Measurements from ENCODE around the gene MYL3.

DNA sequence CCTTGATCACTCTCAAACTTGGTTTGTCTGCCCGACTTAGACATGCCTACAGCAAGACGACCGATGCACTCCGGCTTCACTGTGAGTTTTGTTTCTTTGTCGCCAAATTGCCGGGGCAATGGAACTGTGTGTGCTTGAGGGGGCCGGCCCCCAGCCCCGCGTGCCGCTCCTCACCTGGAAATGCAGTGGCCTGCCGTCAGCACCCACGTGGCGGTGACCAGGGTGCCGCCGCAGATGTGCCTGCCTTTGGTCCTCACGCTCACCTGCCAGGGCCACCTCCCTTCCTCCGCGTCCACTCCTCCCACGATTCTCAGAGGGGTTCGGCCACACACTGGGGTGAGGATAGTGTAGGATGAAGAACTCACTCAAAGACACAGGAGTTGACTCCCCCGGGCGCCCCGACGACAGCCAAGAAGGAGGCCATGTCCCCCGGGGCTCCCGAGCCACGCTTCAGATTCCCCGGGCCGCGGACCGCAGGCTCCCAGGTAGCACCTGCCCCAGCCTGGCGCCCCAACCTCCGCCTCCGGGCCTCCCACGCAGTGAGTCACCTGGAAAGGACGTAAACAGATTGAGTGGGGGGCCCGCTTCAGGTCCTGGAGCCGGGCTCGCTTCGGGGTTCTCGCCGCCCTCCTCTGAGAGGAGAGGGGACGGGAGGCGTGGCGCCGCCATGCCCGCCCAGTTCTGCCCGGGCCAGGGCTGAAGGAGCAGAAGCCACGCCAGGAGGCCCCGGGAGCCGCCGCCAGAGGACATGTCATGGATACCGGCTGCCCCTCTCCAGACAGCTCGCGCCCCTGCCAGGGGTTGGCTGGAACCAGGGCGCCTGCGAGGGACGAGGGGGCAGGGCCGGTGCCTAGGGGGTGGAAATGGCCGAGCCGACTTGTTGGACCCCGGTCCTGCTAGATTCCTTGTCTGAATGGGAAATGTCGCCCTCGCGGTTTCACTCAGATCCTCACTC, 29.6 kb downstream of the MYL3 start:
- TF ChIP-seq CTCF (conservative IDR thresholded peaks at IDR 0.05) (no peak), EZH2 (IDR thresholded peaks at IDR 0.05; ENCODE audit: low read depth) (no peak)
